OCI-LY1 (cell line): ENCODE measurements around the gene MACROD2.

Experiments used
- H2AFZ ChIP-seq: fragments of 200-600 bp; sonication (generic), shearing (Covaris generic); 2 replicates; pipeline ENCODE4 v1.6.0; 2014; ENCODE audit warnings: antibody characterized with exemption, mild to moderate bottlenecking, low read length
- H3F3A ChIP-seq: fragments of 200-600 bp; sonication (generic), shearing (Covaris generic); 2 replicates; pipeline ENCODE4 v1.6.0; 2014; ENCODE audit warnings: mild to moderate bottlenecking, antibody characterized with exemption, low read length, moderate library complexity; ENCODE audit not compliant: insufficient read depth
- H3K27ac ChIP-seq: fragments of 200-600 bp; sonication (generic); 2 replicates; pipeline ENCODE4 v1.5.1; 2014; ENCODE audit warnings: low read length, mixed run types, mild to moderate bottlenecking, low read depth; ENCODE audit not compliant: poor library complexity, severe bottlenecking
- H3K27me3 ChIP-seq: fragments of 200-600 bp; sonication (generic); 2 replicates; pipeline ENCODE4 v1.6.0; 2014; ENCODE audit warnings: antibody characterized with exemption, mild to moderate bottlenecking, low read length, moderate library complexity; ENCODE audit not compliant: insufficient read depth
- H3K36me3 ChIP-seq: fragments of 200-600 bp; sonication (generic); 2 replicates; pipeline ENCODE4 v1.6.1; 2014; ENCODE audit warnings: mild to moderate bottlenecking, antibody characterized with exemption, low read length, moderate library complexity, mixed read lengths; ENCODE audit not compliant: insufficient read depth
- H3K4me1 ChIP-seq: fragments of 200-600 bp; sonication (generic); 2 replicates; pipeline ENCODE4 v1.5.1; 2014; ENCODE audit warnings: mild to moderate bottlenecking, low read length, moderate library complexity; ENCODE audit not compliant: insufficient read depth, severe bottlenecking
- H3K4me2 ChIP-seq: fragments of 200-600 bp; sonication (generic), shearing (Covaris generic); 2 replicates; pipeline ENCODE4 v1.6.1; 2014; ENCODE audit warnings: low read length
- H3K4me3 ChIP-seq: fragments of 200-600 bp; sonication (generic); 2 replicates; pipeline ENCODE4 v1.5.1; 2014; ENCODE audit warnings: low read length, low read depth, mild to moderate bottlenecking, mixed read lengths; ENCODE audit not compliant: poor library complexity, severe bottlenecking
- H3K79me2 ChIP-seq: fragments of 200-600 bp; shearing (Covaris generic); 2 replicates; pipeline ENCODE4 v1.6.1; 2016; ENCODE audit warnings: mixed run types, low read length, mixed read lengths; ENCODE audit not compliant: insufficient read depth
- H3K9ac ChIP-seq: fragments of 200-600 bp; sonication (generic), shearing (Covaris generic); 2 replicates; pipeline ENCODE4 v1.6.1; 2014; ENCODE audit warnings: mild to moderate bottlenecking, low read length, mixed read lengths
- H3K9me2 ChIP-seq: fragments of 200-600 bp; sonication (generic), shearing (Covaris generic); 2 replicates; pipeline ENCODE4 v1.6.1; 2014; ENCODE audit warnings: low read depth, mild to moderate bottlenecking, low read length, mixed read lengths
- H3K9me3 ChIP-seq: fragments of 200-600 bp; shearing (Covaris generic); 2 replicates; pipeline ENCODE4 v1.6.1; 2014; ENCODE audit warnings: low read length, mixed read lengths
- H4K20me1 ChIP-seq: fragments of 200-600 bp; sonication (generic), shearing (Covaris generic); 2 replicates; pipeline ENCODE4 v1.6.0; 2016; ENCODE audit warnings: mild to moderate bottlenecking, low read length; ENCODE audit not compliant: insufficient read depth
- CTCF ChIP-seq: fragments of 200-600 bp; sonication (generic), shearing (Covaris generic); IDR thresholded peaks from 2 replicates; pipeline ENCODE4 v1.5.1; 2017; ENCODE audit warnings: mild to moderate bottlenecking, antibody characterized with exemption, low read length, moderate library complexity, mixed read lengths
- EZH2 ChIP-seq: fragments of 200-600 bp; sonication (generic), shearing (Covaris generic); IDR thresholded peaks from 2 replicates; pipeline ENCODE4 v1.8.0; 2017; ENCODE audit warnings: borderline replicate concordance, mixed run types, mild to moderate bottlenecking, antibody characterized with exemption, low read length, moderate library complexity, mixed read lengths

The MACROD2 gene

GRCh38 chr20:14951707-14952418 is 956.5 kb downstream of the MACROD2 start:
- no peak overlapping the region for H3K4me2 ChIP-seq
- TF ChIP-seq CTCF (no peak), EZH2 (no peak)
- H4K20me1 ChIP-seq: no peaks in the 10 kb centered on the region
- H3K27me3 ChIP-seq: no peaks in the 10 kb centered on the region
- no peak overlapping the region for H2AFZ ChIP-seq
- H3K27ac ChIP-seq: no peak overlapping the region
- H3K79me2 ChIP-seq: no peaks in the 10 kb centered on the region
- no peaks in the 10 kb centered on the region for H3K9me2 ChIP-seq
- no peaks in the 10 kb centered on the region for H3K9me3 ChIP-seq
- no peak overlapping the region for H3K9ac ChIP-seq
- no peak overlapping the region for H3K4me3 ChIP-seq
- H3K36me3 ChIP-seq: no peaks in the 10 kb centered on the region
- no peaks in the 10 kb centered on the region for H3F3A ChIP-seq
- no peaks in the 10 kb centered on the region for H3K4me1 ChIP-seq

GRCh38 chr20:14953736-14954135 is 958.4 kb downstream of the MACROD2 start:
- H3K4me2 ChIP-seq: no peak overlapping the region
- H3K4me1 ChIP-seq: no peaks in the 10 kb centered on the region
- no peaks in the 10 kb centered on the region for H3K27me3 ChIP-seq
- H3K36me3 ChIP-seq: no peaks in the 10 kb centered on the region
- H3K27ac ChIP-seq: no peak overlapping the region
- no peaks in the 10 kb centered on the region for H3K9me3 ChIP-seq
- no peaks in the 10 kb centered on the region for H4K20me1 ChIP-seq
- no peaks in the 10 kb centered on the region for H3F3A ChIP-seq
- H3K4me3 ChIP-seq: no peak overlapping the region
- no peak overlapping the region; the same call in 1 of the 2 replicates for H2AFZ ChIP-seq
- H3K9me2 ChIP-seq: no peaks in the 10 kb centered on the region
- no peak for TF ChIP-seq EZH2
- TF ChIP-seq CTCF: no peak
- no peaks in the 10 kb centered on the region for H3K79me2 ChIP-seq
- H3K9ac ChIP-seq: no peak overlapping the region

GRCh38 chr20:14955399-14955798 is 960.1 kb downstream of the MACROD2 start:
- H3K36me3 ChIP-seq: no peaks in the 10 kb centered on the region
- no peak overlapping the region for H3K4me2 ChIP-seq
- no peak overlapping the region for H2AFZ ChIP-seq
- no peaks in the 10 kb centered on the region for H3K9me2 ChIP-seq
- no peaks in the 10 kb centered on the region for H3K4me1 ChIP-seq
- no peaks in the 10 kb centered on the region for H3K9me3 ChIP-seq
- no peaks in the 10 kb centered on the region for H3K79me2 ChIP-seq
- H3K27ac ChIP-seq: no peak overlapping the region
- no peaks in the 10 kb centered on the region for H4K20me1 ChIP-seq
- no peak overlapping the region for H3K4me3 ChIP-seq
- TF ChIP-seq CTCF (no peak), EZH2 (no peak)
- no peak overlapping the region for H3K9ac ChIP-seq
- H3K27me3 ChIP-seq: no peaks in the 10 kb centered on the region
- no peaks in the 10 kb centered on the region for H3F3A ChIP-seq
